ENCODE data around the gene STRIT1. TPM values are rescaled to one million over a fixed set of nuclear protein-coding genes. Genes with fewer than 3 reads are reported as not detected.

The STRIT1 gene
- polyA plus RNA-seq, 1 donor from 2014 or later, result 1.2 TPM

- TF ChIP-seq EP300 (conservative IDR thresholded peaks at IDR 0.05; ENCODE audit: poor library complexity, severe bottlenecking) (no peak), SMC3 (conservative IDR thresholded peaks at IDR 0.05; ENCODE audit: poor library complexity) (no peak), CTCF (IDR thresholded peaks at IDR 0.05; ENCODE audit: poor library complexity, severe bottlenecking) (no peak), TAF1 (IDR thresholded peaks at IDR 0.05; ENCODE audit: low read depth) (no peak), EZH2 (IDR thresholded peaks at IDR 0.05; ENCODE audit: borderline replicate concordance, insufficient read depth, low read length, poor library complexity, severe bottlenecking) (no peak), MXI1 (conservative IDR thresholded peaks at IDR 0.05; ENCODE audit: poor library complexity, severe bottlenecking) (no peak), POLR2AphosphoS5 (IDR thresholded peaks at IDR 0.05) (no peak), REST (IDR thresholded peaks at IDR 0.05; ENCODE audit: borderline replicate concordance) (no peak), RAD21 (conservative IDR thresholded peaks at IDR 0.05) (no peak)
Observed at GRCh38 chr3:155303540-155304097, 10.1 kb upstream of the STRIT1 start.

GRCh38 chr3:155302891-155303290 lies 9.4 kb upstream of the STRIT1 start:
- Histone ChIP-seq H3K4me2 (ENCODE audit: low read length) (no peak overlapping the region), H3K27me3 (ENCODE audit: insufficient read depth, low read depth, low read length) (no peaks in the 10 kb centered on the region), H3K9ac (ENCODE audit: low read length) (no peak overlapping the region), H3K4me3 (ENCODE audit: low read length) (no peak overlapping the region), H4K20me1 (ENCODE audit: insufficient read depth) (no peaks in the 10 kb centered on the region), H3K9me2 (ENCODE audit: insufficient read depth, low read length) (no peaks in the 10 kb centered on the region), H2AFZ (ENCODE audit: low read depth, low read length) (no peak overlapping the region), H3K27ac (ENCODE audit: low read length) (no peak overlapping the region), H3K9me3 (ENCODE audit: low read length) (no peaks in the 10 kb centered on the region), H3K36me3 (ENCODE audit: insufficient read depth, low read length) (no peaks in the 10 kb centered on the region), H3K79me2 (replicated peaks; ENCODE audit: insufficient read depth, low read length) (no peaks in the 10 kb centered on the region), H3F3A (ENCODE audit: insufficient read depth, low read length, poor library complexity, severe bottlenecking) (no peaks in the 10 kb centered on the region)
- no peak for TF ChIP-seq CTCF (IDR thresholded peaks at IDR 0.05; ENCODE audit: poor library complexity, severe bottlenecking)
- TF ChIP-seq EZH2 (IDR thresholded peaks at IDR 0.05; ENCODE audit: borderline replicate concordance, insufficient read depth, low read length, poor library complexity, severe bottlenecking), result no peak
- TF ChIP-seq TAF1 (IDR thresholded peaks at IDR 0.05; ENCODE audit: low read depth), result no peak

More at GRCh38 chr3:155303540-155304097, 10.1 kb upstream of the STRIT1 start:
- Histone ChIP-seq H4K20me1 (ENCODE audit: insufficient read depth) (no peaks in the 10 kb centered on the region), H2AFZ (ENCODE audit: low read depth, low read length) (no peak overlapping the region), H3K36me3 (ENCODE audit: insufficient read depth, low read length) (no peaks in the 10 kb centered on the region), H3K4me2 (ENCODE audit: low read length) (no peak overlapping the region), H3K79me2 (replicated peaks; ENCODE audit: insufficient read depth, low read length) (no peaks in the 10 kb centered on the region), H3K27ac (ENCODE audit: low read length) (peak overlapping the region; percentile 20), H3K4me3 (ENCODE audit: low read length) (no peak overlapping the region), H3F3A (ENCODE audit: insufficient read depth, low read length, poor library complexity, severe bottlenecking) (no peaks in the 10 kb centered on the region), H3K9me3 (ENCODE audit: low read length) (no peaks in the 10 kb centered on the region), H3K9me2 (ENCODE audit: insufficient read depth, low read length) (no peaks in the 10 kb centered on the region), H3K27me3 (ENCODE audit: insufficient read depth, low read depth, low read length) (no peaks in the 10 kb centered on the region), H3K9ac (ENCODE audit: low read length) (no peak overlapping the region)

Measured in neural cell (in vitro differentiated cells).